HG03565 (cell line): ENCODE data around the gene ZNF468.
"Not testable (repeated sequence)": the region's sequence is repeated elsewhere in the genome, so short reads cannot be mapped to it uniquely, and the experiment has no call there.

Experiments used
- ATAC-seq: cut with Tn5 transposase; IDR thresholded peaks from one replicate; pipeline ENCODE4 v1.9.1; 2021; ENCODE audit warnings: mild to moderate bottlenecking, moderate library complexity; ENCODE audit not compliant: unreplicated experiment

The ZNF468 gene

DNA sequence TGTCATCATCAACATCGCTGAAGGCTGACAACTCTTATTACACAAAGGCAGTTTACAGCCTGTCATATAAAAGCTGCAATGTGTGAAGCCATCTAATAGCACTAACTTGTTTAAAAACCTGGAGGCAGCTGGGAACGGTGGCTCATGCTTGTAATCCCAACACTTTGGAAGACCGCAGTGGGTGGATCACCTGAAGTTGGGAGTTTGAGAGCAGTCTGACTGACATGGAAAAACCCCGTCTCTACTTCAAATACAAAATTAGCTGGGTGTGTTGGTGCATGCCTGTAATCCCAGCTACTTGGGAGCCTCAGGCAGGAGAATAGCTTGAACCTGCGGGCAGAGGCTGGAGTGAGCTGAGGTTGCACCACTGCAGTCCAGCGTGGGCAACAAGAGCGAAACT lies 27.6 kb downstream of the ZNF468 start:
- ATAC-seq: not testable (repeated sequence)

GRCh38 chr19:52825765-52826164 lies 31.7 kb downstream of the ZNF468 start:
- no peak for ATAC-seq

- ATAC-seq: no peak
Measured at GRCh38 chr19:52823676-52824075, 33.7 kb downstream of the ZNF468 start.

- peak; percentile 90 for ATAC-seq
Measured at GRCh38 chr19:52821204-52821960, 36.0 kb downstream of the ZNF468 start, which contains the start of gene ZNF28. ZNF28 (minus strand) TSS chr19:52821633; CDS start chr19:52817958, 3,675 bp downstream.

DNA sequence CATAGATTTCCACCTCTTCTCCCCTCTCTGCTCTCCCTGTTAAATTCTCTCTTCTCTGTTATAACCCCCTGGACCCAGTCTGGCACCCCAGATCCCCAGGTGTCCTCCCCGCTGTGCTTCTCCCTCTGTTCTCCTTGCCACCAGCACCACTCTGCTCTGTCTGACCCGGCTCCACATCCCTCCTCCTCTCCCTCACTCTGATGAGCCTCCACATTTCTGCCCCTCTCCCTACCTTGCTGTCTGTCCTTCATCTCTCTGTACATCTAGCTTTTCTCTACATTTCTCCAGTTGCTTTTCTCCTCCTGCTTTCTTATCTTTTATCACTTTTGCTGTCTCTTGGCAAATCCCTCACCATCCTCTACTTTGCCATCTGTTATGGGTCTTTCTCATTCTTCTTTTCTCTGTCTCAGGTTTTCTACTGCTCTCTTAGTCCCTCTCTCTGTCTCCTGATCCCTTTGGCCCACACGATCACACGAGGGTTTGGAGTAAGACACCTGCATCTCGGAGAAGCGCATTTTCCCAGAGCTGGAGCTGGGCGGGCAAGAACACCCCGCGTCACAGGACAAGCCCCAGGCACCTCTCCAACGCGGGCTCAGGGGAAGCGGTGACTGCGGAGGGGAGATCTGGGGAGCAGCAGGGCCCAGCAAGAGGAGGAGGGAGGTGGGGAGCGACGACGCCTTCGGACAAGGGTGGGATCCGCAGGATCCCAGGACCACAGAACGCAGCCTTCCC lies 36.8 kb downstream of the ZNF468 start:
- ATAC-seq: not testable (repeated sequence)

DNA sequence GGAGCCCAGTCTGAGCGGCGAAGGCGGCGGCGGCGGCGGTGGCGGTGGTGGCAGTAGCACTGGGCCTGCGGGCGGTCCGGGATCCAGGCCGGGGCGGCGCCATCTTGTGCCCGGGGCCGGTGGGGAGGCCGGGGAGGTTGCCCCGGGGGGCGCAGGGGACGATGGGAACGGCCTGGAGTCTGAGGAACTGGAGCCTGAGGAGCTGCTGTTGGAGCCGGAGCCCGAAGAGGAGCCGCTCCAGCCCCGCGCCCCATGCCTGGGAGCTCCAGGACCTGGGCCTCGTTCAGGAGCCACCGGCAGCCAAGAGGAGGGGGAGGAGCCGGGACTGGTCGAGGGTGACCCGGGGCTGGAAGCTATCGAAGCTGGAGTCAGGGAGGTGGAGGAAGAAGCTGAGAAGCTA lies 47.6 kb downstream of the ZNF468 start:
- no peak for ATAC-seq

- not testable (repeated sequence) for ATAC-seq
Measured at GRCh38 chr19:52799950-52800640, 57.3 kb downstream of the ZNF468 start.

DNA sequence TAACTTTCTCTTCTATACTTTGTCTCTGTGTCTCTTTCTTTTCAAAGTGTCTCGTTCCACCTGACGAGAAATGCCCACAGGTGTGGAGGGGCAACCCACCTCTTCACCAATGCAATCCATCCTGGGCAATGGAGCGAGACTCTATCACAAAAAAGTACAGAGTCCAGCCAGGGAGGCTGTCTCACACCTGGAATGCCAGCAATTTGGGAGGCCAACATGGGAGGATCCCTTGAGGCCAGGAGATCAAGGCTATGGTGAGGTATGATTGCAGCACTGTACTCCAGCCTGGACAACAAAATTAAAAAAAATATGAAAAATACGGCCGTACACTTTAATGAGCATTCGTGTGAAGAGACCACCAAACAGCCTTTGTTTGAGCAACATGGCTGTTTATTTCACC lies 68.0 kb downstream of the ZNF468 start:
- no peak for ATAC-seq
